Measurements from ENCODE around the gene ASPSCR1. TPM values are rescaled to one million over a fixed set of nuclear protein-coding genes. Genes with fewer than 3 reads are reported as not detected.

Gene ASPSCR1
- total and polyA plus RNA-seq, 10 of the 15 experiments (the other 5 are each of a cell fraction or from before 2014, with no cell fraction given), result 1.5 to 48.4 (median 25.4) TPM

DNA sequence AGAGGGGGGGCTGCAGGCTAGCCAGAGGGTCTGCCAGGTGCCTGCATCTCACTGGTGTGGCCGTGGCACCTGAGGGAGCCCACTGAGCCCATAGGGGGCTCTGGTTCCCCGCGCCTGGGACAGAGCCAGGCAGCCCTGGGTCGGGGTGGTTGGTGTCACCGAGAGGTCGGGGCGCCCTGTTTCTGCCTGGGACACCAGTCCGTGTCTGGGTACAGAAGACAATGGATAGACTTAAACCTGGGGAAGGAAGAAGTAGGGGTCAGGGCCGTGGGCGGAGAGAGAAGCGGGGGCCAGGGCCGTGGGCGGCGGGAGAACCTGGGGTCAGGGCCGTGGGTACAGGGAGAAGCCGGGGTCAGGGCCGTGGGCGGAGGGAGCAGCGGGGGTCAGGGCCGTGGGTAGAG, 71.1 kb downstream of the ASPSCR1 start:
- ChIA-PET CTCF (no interaction called here), POLR2A (interaction anchor here (1.1 kb wide), 1 partner anchor 55 kb away, joined by 4 read pairs; no protein-coding TSS in a partner anchor), RAD21 (ENCODE audit: unreplicated experiment) (interaction anchor here (0.6 kb wide), 1 partner anchor 19 kb away, joined by 3 read pairs; no protein-coding TSS in a partner anchor), SMC1A (ENCODE audit: uncharacterized antibody, unreplicated experiment) (no interaction called here)
- peaks cover 4% of the 10 kb centered on the region for H3K4me1 ChIP-seq (ENCODE audit: control insufficient read depth, insufficient read depth, low read length)
- H3K9me3 ChIP-seq (replicated peaks; ENCODE audit: control insufficient read depth, insufficient read depth, low read length), result no peaks in the 10 kb centered on the region
- in situ Hi-C loops (cut with MboI), result no loop called here
- H3K27ac ChIP-seq (ENCODE audit: control insufficient read depth, insufficient read depth), result no peak overlapping the region
- no TSS peak for BruUV-seq (replicated peaks)
- no peaks in the 10 kb centered on the region for H3K27me3 ChIP-seq (replicated peaks in 1 of 2; ENCODE audit: control insufficient read depth in 2 of 2, insufficient read depth in 2 of 2, low read length in 1 of 2)
- WGBS (ENCODE audit: insufficient coverage, insufficient replicate concordance, low lambda C conversion rate, missing lambda C conversion rate), result 81% methylated on average over 14 of the region's 20 CpGs
- no peak overlapping the region for H3K4me3 ChIP-seq
- intact Hi-C loops (cut with micrococcal nuclease; ENCODE audit: unreplicated experiment), result no loop called here
- no peaks in the 10 kb centered on the region; a peak in 1 of 4 replicates for H3K36me3 ChIP-seq (ENCODE audit: control insufficient read depth in 2 of 2, insufficient read depth in 2 of 2, low read length in 1 of 2)
- no peaks in the 10 kb centered on the region for H4K20me1 ChIP-seq (ENCODE audit: control insufficient read depth, insufficient read depth)
- H3K4me2 ChIP-seq (ENCODE audit: control insufficient read depth, insufficient read depth), result no peak overlapping the region
- DNase-seq (ENCODE audit: low read depth, low spot score) (no peak), ATAC-seq (no peak), FAIRE-seq (no peak)
- H3K9ac ChIP-seq (ENCODE audit: control insufficient read depth, insufficient read depth, low read length), result no peak overlapping the region
- H3K79me2 ChIP-seq (ENCODE audit: control insufficient read depth, insufficient read depth, low read length), result peaks cover 14% of the 10 kb centered on the region
- TF ChIP-seq TCF12 (IDR thresholded peaks at IDR 0.05; ENCODE audit: low read depth, low read length), result no peak
- no peak for TF ChIP-seq NFXL1 (IDR thresholded peaks at IDR 0.05; ENCODE audit: borderline replicate concordance)
- TF ChIP-seq MXI1 (IDR thresholded peaks at IDR 0.05; ENCODE audit: low read depth, low read length), result no peak
- no peak for TF ChIP-seq SRF (IDR thresholded peaks at IDR 0.05; ENCODE audit: low read depth in 2 of 2, low read length in 2 of 2)
- TF ChIP-seq, protein P1, sequence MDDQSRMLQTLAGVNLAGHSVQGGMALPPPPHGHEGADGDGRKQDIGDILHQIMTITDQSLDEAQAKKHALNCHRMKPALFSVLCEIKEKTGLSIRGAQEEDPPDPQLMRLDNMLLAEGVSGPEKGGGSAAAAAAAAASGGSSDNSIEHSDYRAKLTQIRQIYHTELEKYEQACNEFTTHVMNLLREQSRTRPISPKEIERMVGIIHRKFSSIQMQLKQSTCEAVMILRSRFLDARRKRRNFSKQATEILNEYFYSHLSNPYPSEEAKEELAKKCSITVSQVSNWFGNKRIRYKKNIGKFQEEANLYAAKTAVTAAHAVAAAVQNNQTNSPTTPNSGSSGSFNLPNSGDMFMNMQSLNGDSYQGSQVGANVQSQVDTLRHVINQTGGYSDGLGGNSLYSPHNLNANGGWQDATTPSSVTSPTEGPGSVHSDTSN (IDR thresholded peaks at IDR 0.05; ENCODE audit: insufficient replicate concordance, low read depth, low read length), result no peak
- TF ChIP-seq BMI1 (IDR thresholded peaks at IDR 0.05; ENCODE audit: borderline replicate concordance), result no peak
- TF ChIP-seq NR2F1 (conservative IDR thresholded peaks at IDR 0.05), result no peak
- TF ChIP-seq HDAC2 (IDR thresholded peaks at IDR 0.05), result no peak
- no peak for TF ChIP-seq EED (IDR thresholded peaks at IDR 0.05; ENCODE audit: low read depth)
- no peak for TF ChIP-seq GABPA (IDR thresholded peaks at IDR 0.05; ENCODE audit: low read depth)
- no peak for TF ChIP-seq ZNF207 (IDR thresholded peaks at IDR 0.05; ENCODE audit: borderline replicate concordance)
- no peak for TF ChIP-seq POU2F2 (IDR thresholded peaks at IDR 0.05; ENCODE audit: borderline replicate concordance, low read depth, low read length)
- TF ChIP-seq, protein P2, sequence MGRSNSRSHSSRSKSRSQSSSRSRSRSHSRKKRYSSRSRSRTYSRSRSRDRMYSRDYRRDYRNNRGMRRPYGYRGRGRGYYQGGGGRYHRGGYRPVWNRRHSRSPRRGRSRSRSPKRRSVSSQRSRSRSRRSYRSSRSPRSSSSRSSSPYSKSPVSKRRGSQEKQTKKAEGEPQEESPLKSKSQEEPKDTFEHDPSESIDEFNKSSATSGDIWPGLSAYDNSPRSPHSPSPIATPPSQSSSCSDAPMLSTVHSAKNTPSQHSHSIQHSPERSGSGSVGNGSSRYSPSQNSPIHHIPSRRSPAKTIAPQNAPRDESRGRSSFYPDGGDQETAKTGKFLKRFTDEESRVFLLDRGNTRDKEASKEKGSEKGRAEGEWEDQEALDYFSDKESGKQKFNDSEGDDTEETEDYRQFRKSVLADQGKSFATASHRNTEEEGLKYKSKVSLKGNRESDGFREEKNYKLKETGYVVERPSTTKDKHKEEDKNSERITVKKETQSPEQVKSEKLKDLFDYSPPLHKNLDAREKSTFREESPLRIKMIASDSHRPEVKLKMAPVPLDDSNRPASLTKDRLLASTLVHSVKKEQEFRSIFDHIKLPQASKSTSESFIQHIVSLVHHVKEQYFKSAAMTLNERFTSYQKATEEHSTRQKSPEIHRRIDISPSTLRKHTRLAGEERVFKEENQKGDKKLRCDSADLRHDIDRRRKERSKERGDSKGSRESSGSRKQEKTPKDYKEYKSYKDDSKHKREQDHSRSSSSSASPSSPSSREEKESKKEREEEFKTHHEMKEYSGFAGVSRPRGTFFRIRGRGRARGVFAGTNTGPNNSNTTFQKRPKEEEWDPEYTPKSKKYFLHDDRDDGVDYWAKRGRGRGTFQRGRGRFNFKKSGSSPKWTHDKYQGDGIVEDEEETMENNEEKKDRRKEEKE (IDR thresholded peaks at IDR 0.05), result no peak
- no peak for TF ChIP-seq TAF1 (IDR thresholded peaks at IDR 0.05; ENCODE audit: borderline replicate concordance, low read depth, low read length)
- TF ChIP-seq, protein P3, sequence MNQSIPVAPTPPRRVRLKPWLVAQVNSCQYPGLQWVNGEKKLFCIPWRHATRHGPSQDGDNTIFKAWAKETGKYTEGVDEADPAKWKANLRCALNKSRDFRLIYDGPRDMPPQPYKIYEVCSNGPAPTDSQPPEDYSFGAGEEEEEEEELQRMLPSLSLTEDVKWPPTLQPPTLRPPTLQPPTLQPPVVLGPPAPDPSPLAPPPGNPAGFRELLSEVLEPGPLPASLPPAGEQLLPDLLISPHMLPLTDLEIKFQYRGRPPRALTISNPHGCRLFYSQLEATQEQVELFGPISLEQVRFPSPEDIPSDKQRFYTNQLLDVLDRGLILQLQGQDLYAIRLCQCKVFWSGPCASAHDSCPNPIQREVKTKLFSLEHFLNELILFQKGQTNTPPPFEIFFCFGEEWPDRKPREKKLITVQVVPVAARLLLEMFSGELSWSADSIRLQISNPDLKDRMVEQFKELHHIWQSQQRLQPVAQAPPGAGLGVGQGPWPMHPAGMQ (IDR thresholded peaks at IDR 0.05; ENCODE audit: borderline replicate concordance), result no peak
- TF ChIP-seq, protein P4, sequence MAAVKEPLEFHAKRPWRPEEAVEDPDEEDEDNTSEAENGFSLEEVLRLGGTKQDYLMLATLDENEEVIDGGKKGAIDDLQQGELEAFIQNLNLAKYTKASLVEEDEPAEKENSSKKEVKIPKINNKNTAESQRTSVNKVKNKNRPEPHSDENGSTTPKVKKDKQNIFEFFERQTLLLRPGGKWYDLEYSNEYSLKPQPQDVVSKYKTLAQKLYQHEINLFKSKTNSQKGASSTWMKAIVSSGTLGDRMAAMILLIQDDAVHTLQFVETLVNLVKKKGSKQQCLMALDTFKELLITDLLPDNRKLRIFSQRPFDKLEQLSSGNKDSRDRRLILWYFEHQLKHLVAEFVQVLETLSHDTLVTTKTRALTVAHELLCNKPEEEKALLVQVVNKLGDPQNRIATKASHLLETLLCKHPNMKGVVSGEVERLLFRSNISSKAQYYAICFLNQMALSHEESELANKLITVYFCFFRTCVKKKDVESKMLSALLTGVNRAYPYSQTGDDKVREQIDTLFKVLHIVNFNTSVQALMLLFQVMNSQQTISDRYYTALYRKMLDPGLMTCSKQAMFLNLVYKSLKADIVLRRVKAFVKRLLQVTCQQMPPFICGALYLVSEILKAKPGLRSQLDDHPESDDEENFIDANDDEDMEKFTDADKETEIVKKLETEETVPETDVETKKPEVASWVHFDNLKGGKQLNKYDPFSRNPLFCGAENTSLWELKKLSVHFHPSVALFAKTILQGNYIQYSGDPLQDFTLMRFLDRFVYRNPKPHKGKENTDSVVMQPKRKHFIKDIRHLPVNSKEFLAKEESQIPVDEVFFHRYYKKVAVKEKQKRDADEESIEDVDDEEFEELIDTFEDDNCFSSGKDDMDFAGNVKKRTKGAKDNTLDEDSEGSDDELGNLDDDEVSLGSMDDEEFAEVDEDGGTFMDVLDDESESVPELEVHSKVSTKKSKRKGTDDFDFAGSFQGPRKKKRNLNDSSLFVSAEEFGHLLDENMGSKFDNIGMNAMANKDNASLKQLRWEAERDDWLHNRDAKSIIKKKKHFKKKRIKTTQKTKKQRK (IDR thresholded peaks at IDR 0.05; ENCODE audit: low read depth, low read length), result no peak
- no peak for TF ChIP-seq CBFB (IDR thresholded peaks at IDR 0.05; ENCODE audit: low read depth)
- no peak overlapping the region for H2AFZ ChIP-seq (ENCODE audit: control insufficient read depth, low read depth, low read length)
